SK-N-SH treated with all-trans-retinoic acid at 6 μM for 48 hours (cell line): ENCODE results near the gene ICE1.

Source experiments
- ATAC-seq: fragments of 200-7000 bp; cut with Tn5 transposase; 3 replicates; pipeline ENCODE4 v1.9.1; 2020; ENCODE audit warnings: mild to moderate bottlenecking, moderate library complexity
- ARNTL ChIP-seq: fragments of 450-650 bp; formaldehyde crosslinking; IDR thresholded peaks from 2 replicates; pipeline ENCODE4 v1.5.0; 2020; ENCODE audit warnings: low read depth, mild to moderate bottlenecking, moderate library complexity, borderline replicate concordance
- BACH2 ChIP-seq: fragments of 250-450 bp; sonication (Bioruptor Pico); IDR thresholded peaks from 2 replicates; pipeline ENCODE4 v1.9.0; 2021; ENCODE audit warnings: mild to moderate bottlenecking, borderline replicate concordance
- CSDC2 ChIP-seq: fragments of 250-450 bp; sonication (Bioruptor Pico); IDR thresholded peaks from 2 replicates; pipeline ENCODE4 v1.5.0; 2020; ENCODE audit warnings: mild to moderate bottlenecking, moderate library complexity
- ESRRG ChIP-seq: fragments of 250-450 bp; sonication (Bioruptor Pico); IDR thresholded peaks from 2 replicates; pipeline ENCODE4 v1.6.1; 2021; ENCODE audit warnings: mild to moderate bottlenecking
- GLIS3 ChIP-seq: fragments of 250-450 bp; sonication (Bioruptor Pico); IDR thresholded peaks from 2 replicates; pipeline ENCODE4 v1.5.0; 2020; ENCODE audit warnings: mild to moderate bottlenecking, moderate library complexity
- ISL1 ChIP-seq: fragments of 250-450 bp; sonication (Bioruptor Pico); IDR thresholded peaks from 2 replicates; pipeline ENCODE4 v2.1.2; 2022; ENCODE audit warnings: mild to moderate bottlenecking, moderate library complexity
- OSR1 ChIP-seq: fragments of 250-450 bp; sonication (Bioruptor Pico); IDR thresholded peaks from 2 replicates; pipeline ENCODE4 v1.8.0; 2022; ENCODE audit warnings: moderate library complexity, mild to moderate bottlenecking, inconsistent platforms
- PPARA ChIP-seq: fragments of 250-450 bp; sonication (Bioruptor Pico); IDR thresholded peaks from 2 replicates; pipeline ENCODE4 v1.5.0; 2020; ENCODE audit warnings: mild to moderate bottlenecking, borderline replicate concordance
- RARB ChIP-seq: fragments of 250-450 bp; sonication (Bioruptor Pico); IDR thresholded peaks from 2 replicates; pipeline ENCODE4 v1.8.0; 2021; ENCODE audit warnings: mild to moderate bottlenecking, moderate library complexity
- SNAI2 ChIP-seq: fragments of 250-450 bp; sonication (Bioruptor Pico); IDR thresholded peaks from 2 replicates; pipeline ENCODE4 v1.5.0; 2020; ENCODE audit warnings: mild to moderate bottlenecking, moderate library complexity
- TCF4 ChIP-seq: fragments of 250-450 bp; sonication (Bioruptor Pico); IDR thresholded peaks from 2 replicates; pipeline ENCODE4 v1.8.0; 2021; ENCODE audit warnings: mild to moderate bottlenecking, moderate library complexity, borderline replicate concordance
- TOX ChIP-seq: fragments of 250-450 bp; sonication (Bioruptor Pico); IDR thresholded peaks from 2 replicates; pipeline ENCODE4 v1.8.0; 2021; ENCODE audit warnings: mild to moderate bottlenecking, moderate library complexity, borderline replicate concordance
- ZC3H10 ChIP-seq: fragments of 250-450 bp; sonication (Bioruptor Pico); IDR thresholded peaks from 2 replicates; pipeline ENCODE4 v1.5.1; 2021; ENCODE audit warnings: mild to moderate bottlenecking, moderate library complexity
- ZFP3 ChIP-seq: fragments of 250-450 bp; sonication (Bioruptor Pico); IDR thresholded peaks from 2 replicates; pipeline ENCODE4 v1.5.0; 2020; ENCODE audit warnings: mild to moderate bottlenecking, moderate library complexity
- ZFP30 ChIP-seq: fragments of 450-650 bp; formaldehyde crosslinking; IDR thresholded peaks from 2 replicates; pipeline ENCODE4 v1.5.0; 2022; ENCODE audit warnings: mild to moderate bottlenecking, moderate library complexity
- ZNF565 ChIP-seq: fragments of 450-650 bp; formaldehyde crosslinking; conservative IDR thresholded peaks from 2 replicates; pipeline ENCODE4 v1.5.0; 2020; ENCODE audit warnings: low read depth, mild to moderate bottlenecking, moderate library complexity
- ZNF70 ChIP-seq: fragments of 450-650 bp; formaldehyde crosslinking; IDR thresholded peaks from 2 replicates; pipeline ENCODE4 v1.5.0; 2020; ENCODE audit warnings: mild to moderate bottlenecking, moderate library complexity
- TF ChIP-seq, protein P1 (sequence below): fragments of 250-450 bp; sonication (Bioruptor Pico); IDR thresholded peaks from 2 replicates; pipeline ENCODE4 v1.5.1; 2021; ENCODE audit warnings: mild to moderate bottlenecking, moderate library complexity
- TF ChIP-seq, protein P2 (sequence below): fragments of 250-450 bp; sonication (Bioruptor Pico); IDR thresholded peaks from 2 replicates; pipeline ENCODE4 v1.5.0; 2020; ENCODE audit warnings: mild to moderate bottlenecking, moderate library complexity
- TF ChIP-seq, protein P3 (sequence below): fragments of 250-450 bp; sonication (Bioruptor Pico); IDR thresholded peaks from 2 replicates; pipeline ENCODE4 v1.5.1; 2020; ENCODE audit warnings: low read depth, mild to moderate bottlenecking, moderate library complexity
- TF ChIP-seq, protein P4 (sequence below): fragments of 250-450 bp; sonication (Bioruptor Pico); IDR thresholded peaks from 2 replicates; pipeline ENCODE4 v1.8.0; 2020; ENCODE audit warnings: mild to moderate bottlenecking, moderate library complexity, borderline replicate concordance

Gene ICE1

DNA sequence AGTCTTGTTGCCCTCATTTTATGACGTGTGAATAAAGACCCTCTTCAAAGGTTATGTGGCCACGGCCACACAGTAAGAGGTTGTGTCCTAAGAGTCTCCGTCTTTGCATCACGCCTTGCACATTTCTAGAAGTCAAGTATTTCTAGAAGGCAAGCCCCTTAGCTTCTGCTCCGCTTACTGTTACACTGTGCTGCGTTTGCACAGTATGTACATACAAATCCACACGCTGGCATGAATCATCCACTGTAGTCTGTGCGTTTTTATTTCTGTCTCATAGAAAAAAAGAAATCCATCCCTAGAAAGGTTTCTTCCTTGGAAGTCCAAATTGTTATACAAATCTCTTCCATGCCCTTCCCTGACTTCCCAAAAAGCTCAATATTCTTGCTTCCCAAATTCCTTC is 21.4 kb upstream of the ICE1 start:
- TF ChIP-seq, protein P1, sequence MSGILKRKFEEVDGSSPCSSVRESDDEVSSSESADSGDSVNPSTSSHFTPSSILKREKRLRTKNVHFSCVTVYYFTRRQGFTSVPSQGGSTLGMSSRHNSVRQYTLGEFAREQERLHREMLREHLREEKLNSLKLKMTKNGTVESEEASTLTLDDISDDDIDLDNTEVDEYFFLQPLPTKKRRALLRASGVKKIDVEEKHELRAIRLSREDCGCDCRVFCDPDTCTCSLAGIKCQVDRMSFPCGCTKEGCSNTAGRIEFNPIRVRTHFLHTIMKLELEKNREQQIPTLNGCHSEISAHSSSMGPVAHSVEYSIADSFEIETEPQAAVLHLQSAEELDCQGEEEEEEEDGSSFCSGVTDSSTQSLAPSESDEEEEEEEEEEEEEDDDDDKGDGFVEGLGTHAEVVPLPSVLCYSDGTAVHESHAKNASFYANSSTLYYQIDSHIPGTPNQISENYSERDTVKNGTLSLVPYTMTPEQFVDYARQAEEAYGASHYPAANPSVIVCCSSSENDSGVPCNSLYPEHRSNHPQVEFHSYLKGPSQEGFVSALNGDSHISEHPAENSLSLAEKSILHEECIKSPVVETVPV (CRISPR knock-in tag), result no peak
- TF ChIP-seq ZC3H10 (CRISPR knock-in tag), result no peak
- TF ChIP-seq ZFP30, result no peak
- TF ChIP-seq SNAI2 (CRISPR knock-in tag), result no peak
- TF ChIP-seq, protein P2, sequence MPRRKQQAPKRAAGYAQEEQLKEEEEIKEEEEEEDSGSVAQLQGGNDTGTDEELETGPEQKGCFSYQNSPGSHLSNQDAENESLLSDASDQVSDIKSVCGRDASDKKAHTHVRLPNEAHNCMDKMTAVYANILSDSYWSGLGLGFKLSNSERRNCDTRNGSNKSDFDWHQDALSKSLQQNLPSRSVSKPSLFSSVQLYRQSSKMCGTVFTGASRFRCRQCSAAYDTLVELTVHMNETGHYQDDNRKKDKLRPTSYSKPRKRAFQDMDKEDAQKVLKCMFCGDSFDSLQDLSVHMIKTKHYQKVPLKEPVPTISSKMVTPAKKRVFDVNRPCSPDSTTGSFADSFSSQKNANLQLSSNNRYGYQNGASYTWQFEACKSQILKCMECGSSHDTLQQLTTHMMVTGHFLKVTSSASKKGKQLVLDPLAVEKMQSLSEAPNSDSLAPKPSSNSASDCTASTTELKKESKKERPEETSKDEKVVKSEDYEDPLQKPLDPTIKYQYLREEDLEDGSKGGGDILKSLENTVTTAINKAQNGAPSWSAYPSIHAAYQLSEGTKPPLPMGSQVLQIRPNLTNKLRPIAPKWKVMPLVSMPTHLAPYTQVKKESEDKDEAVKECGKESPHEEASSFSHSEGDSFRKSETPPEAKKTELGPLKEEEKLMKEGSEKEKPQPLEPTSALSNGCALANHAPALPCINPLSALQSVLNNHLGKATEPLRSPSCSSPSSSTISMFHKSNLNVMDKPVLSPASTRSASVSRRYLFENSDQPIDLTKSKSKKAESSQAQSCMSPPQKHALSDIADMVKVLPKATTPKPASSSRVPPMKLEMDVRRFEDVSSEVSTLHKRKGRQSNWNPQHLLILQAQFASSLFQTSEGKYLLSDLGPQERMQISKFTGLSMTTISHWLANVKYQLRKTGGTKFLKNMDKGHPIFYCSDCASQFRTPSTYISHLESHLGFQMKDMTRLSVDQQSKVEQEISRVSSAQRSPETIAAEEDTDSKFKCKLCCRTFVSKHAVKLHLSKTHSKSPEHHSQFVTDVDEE (CRISPR knock-in tag), result no peak
- TF ChIP-seq, protein P3, sequence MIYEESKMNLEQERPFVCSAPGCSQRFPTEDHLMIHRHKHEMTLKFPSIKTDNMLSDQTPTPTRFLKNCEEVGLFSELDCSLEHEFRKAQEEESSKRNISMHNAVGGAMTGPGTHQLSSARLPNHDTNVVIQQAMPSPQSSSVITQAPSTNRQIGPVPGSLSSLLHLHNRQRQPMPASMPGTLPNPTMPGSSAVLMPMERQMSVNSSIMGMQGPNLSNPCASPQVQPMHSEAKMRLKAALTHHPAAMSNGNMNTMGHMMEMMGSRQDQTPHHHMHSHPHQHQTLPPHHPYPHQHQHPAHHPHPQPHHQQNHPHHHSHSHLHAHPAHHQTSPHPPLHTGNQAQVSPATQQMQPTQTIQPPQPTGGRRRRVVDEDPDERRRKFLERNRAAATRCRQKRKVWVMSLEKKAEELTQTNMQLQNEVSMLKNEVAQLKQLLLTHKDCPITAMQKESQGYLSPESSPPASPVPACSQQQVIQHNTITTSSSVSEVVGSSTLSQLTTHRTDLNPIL (CRISPR knock-in tag), result no peak
- TF ChIP-seq CSDC2 (CRISPR knock-in tag), result no peak
- TF ChIP-seq ARNTL (CRISPR knock-in tag), result no peak
- TF ChIP-seq GLIS3 (CRISPR knock-in tag), result no peak
- TF ChIP-seq ISL1 (CRISPR knock-in tag), result no peak
- TF ChIP-seq ZFP3 (CRISPR knock-in tag), result no peak
- TF ChIP-seq, protein P4, sequence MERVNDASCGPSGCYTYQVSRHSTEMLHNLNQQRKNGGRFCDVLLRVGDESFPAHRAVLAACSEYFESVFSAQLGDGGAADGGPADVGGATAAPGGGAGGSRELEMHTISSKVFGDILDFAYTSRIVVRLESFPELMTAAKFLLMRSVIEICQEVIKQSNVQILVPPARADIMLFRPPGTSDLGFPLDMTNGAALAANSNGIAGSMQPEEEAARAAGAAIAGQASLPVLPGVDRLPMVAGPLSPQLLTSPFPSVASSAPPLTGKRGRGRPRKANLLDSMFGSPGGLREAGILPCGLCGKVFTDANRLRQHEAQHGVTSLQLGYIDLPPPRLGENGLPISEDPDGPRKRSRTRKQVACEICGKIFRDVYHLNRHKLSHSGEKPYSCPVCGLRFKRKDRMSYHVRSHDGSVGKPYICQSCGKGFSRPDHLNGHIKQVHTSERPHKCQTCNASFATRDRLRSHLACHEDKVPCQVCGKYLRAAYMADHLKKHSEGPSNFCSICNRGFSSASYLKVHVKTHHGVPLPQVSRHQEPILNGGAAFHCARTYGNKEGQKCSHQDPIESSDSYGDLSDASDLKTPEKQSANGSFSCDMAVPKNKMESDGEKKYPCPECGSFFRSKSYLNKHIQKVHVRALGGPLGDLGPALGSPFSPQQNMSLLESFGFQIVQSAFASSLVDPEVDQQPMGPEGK (CRISPR knock-in tag), result no peak
- no peak for TF ChIP-seq OSR1 (CRISPR knock-in tag)
- TF ChIP-seq PPARA (CRISPR knock-in tag), result no peak
- TF ChIP-seq, all 23 proteins: peak for 0
- ATAC-seq, result no peak

DNA sequence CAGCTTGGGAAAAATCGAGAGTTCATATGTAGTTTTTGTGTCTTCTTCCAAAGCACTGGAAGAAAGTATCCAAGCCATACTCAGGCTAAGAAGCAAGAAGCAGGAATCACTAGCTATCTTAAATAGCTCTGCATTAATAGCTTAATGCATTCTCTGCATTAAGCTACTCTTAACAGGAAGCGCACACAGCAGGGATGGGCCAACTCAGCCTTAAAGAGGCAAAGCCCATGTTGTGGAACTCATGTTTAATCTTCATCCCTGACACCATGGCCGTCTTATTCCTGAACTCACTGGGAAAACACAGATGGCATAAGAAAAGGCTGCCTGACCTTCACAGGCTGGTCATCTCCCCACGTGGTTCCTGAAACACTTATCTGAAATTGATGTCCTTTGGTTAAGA is 18.7 kb upstream of the ICE1 start:
- ATAC-seq, result no peak
- TF ChIP-seq ESRRG, result no peak
- no peak for TF ChIP-seq ARNTL (CRISPR knock-in tag)
- no peak for TF ChIP-seq OSR1 (CRISPR knock-in tag)
- TF ChIP-seq, protein P4 (CRISPR knock-in tag), result no peak
- TF ChIP-seq, all 23 proteins: peak for 0

DNA sequence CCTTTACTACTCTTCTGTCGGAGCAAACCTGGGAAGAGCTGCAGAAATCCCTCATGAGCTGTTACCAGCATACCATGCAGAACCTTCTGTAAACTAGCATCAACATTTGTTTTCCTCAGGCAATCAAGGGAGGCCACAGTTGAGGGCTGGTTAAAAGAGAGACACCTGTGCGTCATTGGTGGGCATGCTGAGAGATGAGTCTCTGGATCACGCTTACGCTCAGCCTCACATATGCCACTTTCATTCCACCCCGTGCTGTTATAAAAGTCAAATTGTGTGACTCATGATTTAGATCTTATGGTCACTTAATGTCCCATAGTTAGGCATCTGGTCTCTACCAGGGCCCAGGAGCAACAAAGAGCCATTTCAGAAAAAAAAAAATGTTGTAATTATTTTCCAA is 18.1 kb upstream of the ICE1 start:
- ATAC-seq, result no peak
- TF ChIP-seq PPARA (CRISPR knock-in tag) (no peak), ZFP30 (no peak), TCF4 (CRISPR knock-in tag) (no peak), ZNF565 (CRISPR knock-in tag) (no peak), ZNF70 (CRISPR knock-in tag) (no peak), CSDC2 (CRISPR knock-in tag) (no peak), TOX (CRISPR knock-in tag) (no peak), GLIS3 (CRISPR knock-in tag) (no peak), BACH2 (CRISPR knock-in tag) (no peak), ESRRG (no peak), RARB (CRISPR knock-in tag) (no peak), ZFP3 (CRISPR knock-in tag) (no peak)
- TF ChIP-seq, protein P1 (CRISPR knock-in tag), result no peak
- TF ChIP-seq, protein P3 (CRISPR knock-in tag), result no peak
